HCT116 (cell line): ENCODE data around the gene WNK1. TPM values are rescaled to one million over a fixed set of nuclear protein-coding genes. Genes with fewer than 3 reads are reported as not detected.

Experiments
- ATAC-seq: fragments of 200-7000 bp; cut with Tn5 transposase; 2 replicates; pipeline ENCODE4 v1.9.1; 2020; ENCODE audit warnings: mild to moderate bottlenecking, moderate library complexity
- BruUV-seq: library from RNA; stranded (reverse); fragments of 400-500 nt; replicated peaks from 2 replicates; lab custom pipeline; 2021; lab: Mats Ljungman, UMichigan
- CTCF ChIA-PET: fragments of 300-600 bp; sonication (Branson Sonifier 250); formaldehyde crosslinking; loops from one replicate; lab custom pipeline; 2021; ENCODE audit warnings: antibody characterized with exemption; lab: Charles Lee
- POLR2A ChIA-PET: fragments of 300-600, 350-600 bp; sonication (Branson Sonifier 250); formaldehyde crosslinking; loops from one replicate; lab custom pipeline; 2021; ENCODE audit warnings: antibody characterized with exemption; lab: Charles Lee
- RAD21 ChIA-PET, 2 experiments: fragments of 300-600 bp; sonication (Branson Sonifier 250); formaldehyde crosslinking; loops; one replicate each; lab custom pipeline; 2023; ENCODE audit warnings: low total read pairs in 2 of 2; ENCODE audit not compliant: uncharacterized antibody in 2 of 2, unreplicated experiment in 2 of 2, low non-redundant PET in 1 of 2; lab: Charles Lee
- DNase-seq: peaks from one replicate; pipeline ENCODE4 v3.0.0-alpha.2; 2010; ENCODE audit warnings: low read depth, low spot score
- H2AFZ ChIP-seq: fragments of 200-600 bp; shearing (Covaris generic), sonication (generic); 2 replicates; pipeline ENCODE4 v1.6.1; 2017; ENCODE audit warnings: low read depth, mixed run types, mixed read lengths, antibody characterized with exemption, low read length; ENCODE audit not compliant: poor library complexity, severe bottlenecking
- H3K27ac ChIP-seq: 2 replicates; pipeline ENCODE4 v1.5.1; 2012; ENCODE audit warnings: low read depth, low read length
- H3K27me3 ChIP-seq: fragments of 200-600 bp; sonication (generic); 2 replicates; pipeline ENCODE4 v1.6.1; 2016; ENCODE audit warnings: mixed run types, low read length, mixed read lengths; ENCODE audit not compliant: insufficient read depth
- H3K36me3 ChIP-seq, 2 experiments: fragments of 200-500 bp in 1 of 2; fragments of 200-600 bp in 1 of 2; sonication (Bioruptor generic) in 1 of 2; sonication (generic) in 1 of 2; 2 replicates each; pipeline versions ENCODE4 v1.5.1 to v1.6.1; 2014 to 2016; ENCODE audit warnings: low read length in 2 of 2, inconsistent platforms in 1 of 2, mixed read lengths in 1 of 2, mixed run types in 1 of 2; ENCODE audit not compliant: insufficient read depth in 2 of 2, control insufficient read depth in 1 of 2
- H3K4me1 ChIP-seq, 2 experiments: fragments of 200-600 bp in 1 of 2; sonication (generic) in 1 of 2; 2 replicates each; pipeline versions ENCODE4 v1.5.1 to v1.6.1; 2012 to 2017; ENCODE audit warnings: low read length in 2 of 2, inconsistent platforms in 1 of 2, mild to moderate bottlenecking in 1 of 2, mixed read lengths in 1 of 2, mixed run types in 1 of 2, moderate library complexity in 1 of 2; ENCODE audit not compliant: insufficient read depth in 2 of 2, control insufficient read depth in 1 of 2
- H3K4me2 ChIP-seq: fragments of 200-600 bp; sonication (generic); 2 replicates; pipeline ENCODE4 v1.6.1; 2017; ENCODE audit warnings: mixed run types, low read length, mixed read lengths
- H3K4me3 ChIP-seq, 2 experiments: fragments of 200-600 bp in 1 of 2; sonication (generic) in 1 of 2; replicated peaks in 1 of 2; 2 replicates each; pipeline ENCODE4 v1.5.1; 2011 to 2016; ENCODE audit warnings: low read length in 2 of 2, control low read depth in 1 of 2, low read depth in 1 of 2, mild to moderate bottlenecking in 1 of 2, mixed read lengths in 1 of 2, mixed run types in 1 of 2
- H3K79me2 ChIP-seq: fragments of 200-600 bp; sonication (generic); 2 replicates; pipeline ENCODE4 v1.6.1; 2017; ENCODE audit warnings: mild to moderate bottlenecking, mixed run types, low read length, moderate library complexity, mixed read lengths; ENCODE audit not compliant: insufficient read depth
- H3K9ac ChIP-seq: fragments of 200-600 bp; sonication (generic); 2 replicates; pipeline ENCODE4 v1.6.1; 2016; ENCODE audit warnings: low read length, mixed read lengths
- H3K9me2 ChIP-seq: fragments of 200-600 bp; sonication (generic), shearing (Covaris generic); 2 replicates; pipeline ENCODE4 v1.6.1; 2017; ENCODE audit warnings: mixed run types, mild to moderate bottlenecking, moderate library complexity; ENCODE audit not compliant: insufficient read depth
- H3K9me3 ChIP-seq, 2 experiments: fragments of 200-500 bp in 1 of 2; fragments of 200-600 bp in 1 of 2; sonication (Bioruptor generic) in 1 of 2; sonication (generic) in 1 of 2; 2 replicates each; pipeline ENCODE4 v1.6.1; 2014 to 2017; ENCODE audit warnings: low read length in 2 of 2, mixed read lengths in 2 of 2, inconsistent platforms in 1 of 2, low read depth in 1 of 2, mild to moderate bottlenecking in 1 of 2, mixed run types in 1 of 2, moderate library complexity in 1 of 2; ENCODE audit not compliant: control insufficient read depth in 1 of 2, insufficient read depth in 1 of 2
- H4K20me1 ChIP-seq: fragments of 200-600 bp; sonication (generic), shearing (Covaris generic); 2 replicates; pipeline ENCODE4 v1.6.1; 2017; ENCODE audit warnings: mixed run types, mild to moderate bottlenecking, moderate library complexity; ENCODE audit not compliant: insufficient read depth
- CBX3 ChIP-seq: IDR thresholded peaks from 2 replicates; pipeline ENCODE4 v1.6.1; 2012; ENCODE audit warnings: low read depth
- CTCF ChIP-seq, 3 experiments: fragments of 200-600 bp in 1 of 3; sonication (generic) in 1 of 3; IDR thresholded peaks in 2 of 3; conservative IDR thresholded peaks in 1 of 3; 2 replicates each; pipeline ENCODE4 v1.5.1; 2012 to 2017; ENCODE audit warnings: low read depth in 2 of 3, low read length in 2 of 3, antibody characterized with exemption in 1 of 3, borderline replicate concordance in 1 of 3, control low read depth in 1 of 3, mild to moderate bottlenecking in 1 of 3, mixed read lengths in 1 of 3, mixed run types in 1 of 3, moderate library complexity in 1 of 3; ENCODE audit not compliant: insufficient read depth in 1 of 3
- EZH2 ChIP-seq: fragments of 200-600 bp; sonication (generic); IDR thresholded peaks from 2 replicates; pipeline ENCODE4 v1.6.1; 2017; ENCODE audit warnings: antibody characterized with exemption, mixed run types
- EZH2phosphoT487 ChIP-seq: fragments of 200-600 bp; IDR thresholded peaks from 2 replicates; pipeline ENCODE4 v1.6.1; 2018; ENCODE audit warnings: antibody characterized with exemption, borderline replicate concordance
- MAX ChIP-seq: IDR thresholded peaks from 2 replicates; pipeline ENCODE4 v1.6.1; 2012
- POLR2AphosphoS5 ChIP-seq: IDR thresholded peaks from 2 replicates; pipeline ENCODE4 v1.6.1; 2011; ENCODE audit warnings: mild to moderate bottlenecking, low read depth, low read length, moderate library complexity
- REST ChIP-seq: IDR thresholded peaks from 2 replicates; pipeline ENCODE4 v1.6.1; 2012; ENCODE audit warnings: low read depth
- SIN3A ChIP-seq: IDR thresholded peaks from 2 replicates; pipeline ENCODE4 v1.6.1; 2012; ENCODE audit warnings: low read depth
- SP1 ChIP-seq: IDR thresholded peaks from 2 replicates; pipeline ENCODE4 v1.6.1; 2012; ENCODE audit warnings: low read depth
- SRF ChIP-seq: IDR thresholded peaks from 2 replicates; pipeline ENCODE4 v1.6.1; 2012; ENCODE audit warnings: low read depth
- ZBTB33 ChIP-seq: IDR thresholded peaks from 2 replicates; pipeline ENCODE4 v1.6.1; 2011; ENCODE audit warnings: mild to moderate bottlenecking, low read length, moderate library complexity; ENCODE audit not compliant: insufficient replicate concordance; ENCODE audit errors: extremely low read depth
- ZNF274 ChIP-seq: fragments of 200-500 bp; sonication (Bioruptor generic); IDR thresholded peaks from 2 replicates; pipeline ENCODE4 v1.6.1; 2014; ENCODE audit warnings: mild to moderate bottlenecking, low read depth, low read length, inconsistent platforms
- intact Hi-C: fragments of 100-400 bp; cut with micrococcal nuclease; formaldehyde crosslinking; loops from 2 replicates; pipeline ENCODE4 v1.10.0; 2022
- total RNA-seq: library from RNA; stranded (reverse); gene quantifications from one replicate; pipeline ENCODE4 v1.2.1, GENCODE V29; 2021; ENCODE audit not compliant: unreplicated experiment

WNK1 gene
- total RNA-seq, 1 experiment from 2014 or later, result 81.0 TPM

- TF ChIP-seq CTCF (IDR thresholded peaks at IDR 0.05 in 2 of 3, conservative IDR thresholded peaks at IDR 0.05 in 1 of 3; ENCODE audit: borderline replicate concordance in 1 of 3, insufficient read depth in 1 of 3, low read depth in 2 of 3, low read length in 2 of 3), result no peak
These were observed 48.0 kb downstream of the WNK1 start (continued) for GRCh38 chr12:800401-800800.

GRCh38 chr12:802242-803120 lies 50.1 kb downstream of the WNK1 start:
- Histone ChIP-seq H3K27ac (no peak overlapping the region), H3K4me1 (no peaks in the 10 kb centered on the region), H2AFZ (no peak overlapping the region), H3K9ac (no peak overlapping the region), H3K27me3 (no peaks in the 10 kb centered on the region), H3K9me3 (no peaks in the 10 kb centered on the region), H3K79me2 (peaks cover 95% of the 10 kb centered on the region), H3K36me3 (no peaks in the 10 kb centered on the region), H3K4me2 (no peak overlapping the region), H3K4me3 (no peak overlapping the region), H4K20me1 (peaks cover 21% of the 10 kb centered on the region), H3K9me2 (no peaks in the 10 kb centered on the region)
- ATAC-seq (no peak), DNase-seq (no peak)
- ChIA-PET POLR2A (no interaction called here), RAD21 (no interaction called here), CTCF (no interaction called here)
- BruUV-seq, result no TSS peak
- intact Hi-C loops, result no loop called here
- TF ChIP-seq SIN3A (no peak), MAX (no peak), SP1 (no peak), EZH2 (no peak), EZH2phosphoT487 (no peak), CTCF (IDR thresholded peaks at IDR 0.05 in 2 of 3, conservative IDR thresholded peaks at IDR 0.05 in 1 of 3; ENCODE audit: borderline replicate concordance in 1 of 3, insufficient read depth in 1 of 3, low read depth in 2 of 3, low read length in 2 of 3) (no peak), SRF (no peak), REST (no peak), CBX3 (no peak), POLR2AphosphoS5 (no peak), ZNF274 (no peak), ZBTB33 (no peak)
